Uterus (tissue), 2 donors: ENCODE results near the gene RALA.

Experiments
- CTCF ChIP-seq, 4 experiments: fragments of 200-600 bp in 2 of 4; fragments of 450-650 bp in 2 of 4; sonication (generic) in 2 of 4; IDR thresholded peaks; one replicate each; pipeline ENCODE4 v1.5.1; 2016 to 2019; ENCODE audit warnings: antibody characterized with exemption in 4 of 4, mild to moderate bottlenecking in 2 of 4, moderate library complexity in 1 of 4
- POLR2A ChIP-seq, 2 donors: fragments of 450-650 bp; IDR thresholded peaks; one replicate each; pipeline ENCODE4 v1.6.1; 2016; ENCODE audit warnings: antibody characterized with exemption in 2 of 2, mild to moderate bottlenecking in 1 of 2, moderate library complexity in 1 of 2

- TF ChIP-seq CTCF (IDR thresholded peaks at IDR 0.05): no peak
- TF ChIP-seq POLR2A (IDR thresholded peaks at IDR 0.05): no peak
Observed at GRCh38 chr7:39666562-39666961, 43.2 kb downstream of the RALA start.
